Measurements from ENCODE around the gene HELZ. TPM values are rescaled to one million over a fixed set of nuclear protein-coding genes. Genes with fewer than 3 reads are reported as not detected.
A peak's percentile ranks its signal among the peaks of the same experiment; 100 is the strongest.

The HELZ gene
- total and polyA plus RNA-seq, 4 donors: 2.8 to 75.7 (median 25.5) TPM

- H3K9me3 ChIP-seq (ENCODE audit: control insufficient read depth, low read length): no peaks in the 10 kb centered on the region
- H3K4me1 ChIP-seq (ENCODE audit: control insufficient read depth in 1 of 2, insufficient read depth in 2 of 2, low read length in 2 of 2): no peaks in the 10 kb centered on the region
- DNase-seq (no peak), ATAC-seq (ENCODE audit: low FRiP score) (no peak)
- WGBS, 2 donors: 86% methylated on average over 4 of the region's 4 CpGs
- intact Hi-C loops (cut with DNase I): no loop called here
- no peaks in the 10 kb centered on the region for H3K36me3 ChIP-seq (ENCODE audit: control insufficient read depth in 1 of 2, insufficient read depth in 2 of 2, low read length in 1 of 2)
- no peaks in the 10 kb centered on the region for H3K27me3 ChIP-seq (ENCODE audit: control insufficient read depth in 1 of 2, insufficient read depth in 2 of 2, low read length in 1 of 2)
- no peak overlapping the region for H3K4me3 ChIP-seq (ENCODE audit: low read length in 2 of 2)
- H3K27ac ChIP-seq (ENCODE audit: low read depth in 1 of 2, low read length in 2 of 2): no peak overlapping the region
Observed at GRCh38 chr17:67178555-67178954, 66.4 kb downstream of the HELZ start.

- H3K27me3 ChIP-seq (ENCODE audit: control insufficient read depth in 1 of 2, insufficient read depth in 2 of 2, low read length in 1 of 2): no peaks in the 10 kb centered on the region
- no peaks in the 10 kb centered on the region for H3K9me3 ChIP-seq (ENCODE audit: control insufficient read depth, low read length)
- no peak overlapping the region for H3K4me3 ChIP-seq (ENCODE audit: low read length in 2 of 2)
- no peak for ATAC-seq (ENCODE audit: low FRiP score)
- H3K27ac ChIP-seq (ENCODE audit: low read depth in 1 of 2, low read length in 2 of 2): no peak overlapping the region
- intact Hi-C loops (cut with DNase I): no loop called here
- no peak for DNase-seq
- H3K4me1 ChIP-seq (ENCODE audit: control insufficient read depth in 1 of 2, insufficient read depth in 2 of 2, low read length in 2 of 2): no peaks in the 10 kb centered on the region
- H3K36me3 ChIP-seq (ENCODE audit: control insufficient read depth in 1 of 2, insufficient read depth in 2 of 2, low read length in 1 of 2): no peaks in the 10 kb centered on the region
Observed at GRCh38 chr17:67177732-67178131, 67.3 kb downstream of the HELZ start.

- H3K36me3 ChIP-seq (ENCODE audit: control insufficient read depth in 1 of 2, insufficient read depth in 2 of 2, low read length in 1 of 2): peaks cover 0 to 2% of the 10 kb centered on the region in 2 donors
- no peak for ATAC-seq (ENCODE audit: low FRiP score)
- no peak for DNase-seq
- WGBS, 2 donors: 97 to 98% methylated on average over 5 of the region's 5 CpGs
- H3K4me3 ChIP-seq (ENCODE audit: low read length in 2 of 2): no peak overlapping the region
- intact Hi-C loops (cut with DNase I): no loop called here
- no peak overlapping the region for H3K27ac ChIP-seq (ENCODE audit: low read depth in 1 of 2, low read length in 2 of 2)
- H3K9me3 ChIP-seq (ENCODE audit: control insufficient read depth, low read length): no peaks in the 10 kb centered on the region
- H3K27me3 ChIP-seq (ENCODE audit: control insufficient read depth in 1 of 2, insufficient read depth in 2 of 2, low read length in 1 of 2): no peaks in the 10 kb centered on the region
- peaks cover 0 to 1% of the 10 kb centered on the region in 2 donors for H3K4me1 ChIP-seq (ENCODE audit: control insufficient read depth in 1 of 2, insufficient read depth in 2 of 2, low read length in 2 of 2)
Observed at GRCh38 chr17:67174190-67174589, 70.8 kb downstream of the HELZ start.

GRCh38 chr17:67171560-67171959 is 73.4 kb downstream of the HELZ start:
- Histone ChIP-seq H3K9me3 (ENCODE audit: control insufficient read depth, low read length) (no peaks in the 10 kb centered on the region), H3K36me3 (ENCODE audit: control insufficient read depth in 1 of 2, insufficient read depth in 2 of 2, low read length in 1 of 2) (peaks cover 0 to 2% of the 10 kb centered on the region in 2 donors), H3K27me3 (ENCODE audit: control insufficient read depth in 1 of 2, insufficient read depth in 2 of 2, low read length in 1 of 2) (no peaks in the 10 kb centered on the region), H3K4me1 (ENCODE audit: control insufficient read depth in 1 of 2, insufficient read depth in 2 of 2, low read length in 2 of 2) (peaks cover 0 to 1% of the 10 kb centered on the region in 2 donors), H3K27ac (ENCODE audit: low read depth in 1 of 2, low read length in 2 of 2) (no peak overlapping the region), H3K4me3 (ENCODE audit: low read length in 2 of 2) (no peak overlapping the region)
- ATAC-seq (ENCODE audit: low FRiP score) (no peak), DNase-seq (no peak)
- WGBS, 2 donors: 89 to 95% methylated on average over 4 of the region's 4 CpGs
- intact Hi-C loops (cut with DNase I): no loop called here

GRCh38 chr17:67168496-67168895 is 76.5 kb downstream of the HELZ start:
- Histone ChIP-seq H3K27ac (ENCODE audit: low read depth in 1 of 2, low read length in 2 of 2) (no peak overlapping the region), H3K27me3 (ENCODE audit: control insufficient read depth in 1 of 2, insufficient read depth in 2 of 2, low read length in 1 of 2) (no peaks in the 10 kb centered on the region), H3K4me1 (ENCODE audit: control insufficient read depth in 1 of 2, insufficient read depth in 2 of 2, low read length in 2 of 2) (peaks cover 0 to 1% of the 10 kb centered on the region in 2 donors), H3K36me3 (ENCODE audit: control insufficient read depth in 1 of 2, insufficient read depth in 2 of 2, low read length in 1 of 2) (peaks cover 2 to 6% of the 10 kb centered on the region in 2 donors), H3K9me3 (ENCODE audit: control insufficient read depth, low read length) (no peaks in the 10 kb centered on the region), H3K4me3 (ENCODE audit: low read length in 2 of 2) (no peak overlapping the region)
- intact Hi-C loops (cut with DNase I): no loop called here
- 93% methylated on average over 4 of the region's 4 CpGs for WGBS, 2 donors
- no peak for DNase-seq
- no peak for ATAC-seq (ENCODE audit: low FRiP score)

GRCh38 chr17:67165201-67165600 is 79.8 kb downstream of the HELZ start:
- intact Hi-C loops (cut with DNase I): no loop called here
- no peak overlapping the region for H3K4me3 ChIP-seq (ENCODE audit: low read length in 2 of 2)
- ATAC-seq (ENCODE audit: low FRiP score) (peak; percentile 19), DNase-seq (peak in 1 of 2 donors; percentile 76)
- peaks cover 0 to 1% of the 10 kb centered on the region in 2 donors for H3K4me1 ChIP-seq (ENCODE audit: control insufficient read depth in 1 of 2, insufficient read depth in 2 of 2, low read length in 2 of 2)
- no peaks in the 10 kb centered on the region for H3K9me3 ChIP-seq (ENCODE audit: control insufficient read depth, low read length)
- no peaks in the 10 kb centered on the region for H3K27me3 ChIP-seq (ENCODE audit: control insufficient read depth in 1 of 2, insufficient read depth in 2 of 2, low read length in 1 of 2)
- H3K27ac ChIP-seq (ENCODE audit: low read depth in 1 of 2, low read length in 2 of 2): no peak overlapping the region
- peaks cover 2 to 6% of the 10 kb centered on the region in 2 donors for H3K36me3 ChIP-seq (ENCODE audit: control insufficient read depth in 1 of 2, insufficient read depth in 2 of 2, low read length in 1 of 2)
- WGBS, 2 donors: 39 to 53% methylated on average over 6 of the region's 6 CpGs

- H3K36me3 ChIP-seq (ENCODE audit: control insufficient read depth in 1 of 2, insufficient read depth in 2 of 2, low read length in 1 of 2): peaks cover 1 to 6% of the 10 kb centered on the region in 2 donors
- H3K9me3 ChIP-seq (ENCODE audit: control insufficient read depth, low read length): no peaks in the 10 kb centered on the region
- intact Hi-C loops (cut with DNase I): no loop called here
- H3K27ac ChIP-seq (ENCODE audit: low read depth in 1 of 2, low read length in 2 of 2): no peak overlapping the region
- no peaks in the 10 kb centered on the region for H3K27me3 ChIP-seq (ENCODE audit: control insufficient read depth in 1 of 2, insufficient read depth in 2 of 2, low read length in 1 of 2)
- WGBS, 2 donors: 86 to 87% methylated on average over 2 of the region's 2 CpGs
- ATAC-seq (ENCODE audit: low FRiP score) (no peak), DNase-seq (no peak)
- no peak overlapping the region for H3K4me3 ChIP-seq (ENCODE audit: low read length in 2 of 2)
- peaks cover 0 to 1% of the 10 kb centered on the region in 2 donors for H3K4me1 ChIP-seq (ENCODE audit: control insufficient read depth in 1 of 2, insufficient read depth in 2 of 2, low read length in 2 of 2)
Observed at GRCh38 chr17:67164302-67164701, 80.7 kb downstream of the HELZ start.

- no peaks in the 10 kb centered on the region for H3K4me1 ChIP-seq (ENCODE audit: control insufficient read depth in 1 of 2, insufficient read depth in 2 of 2, low read length in 2 of 2)
- ATAC-seq (ENCODE audit: low FRiP score) (no peak), DNase-seq (no peak)
- no peaks in the 10 kb centered on the region for H3K9me3 ChIP-seq (ENCODE audit: control insufficient read depth, low read length)
- intact Hi-C loops (cut with DNase I): no loop called here
- no peak overlapping the region for H3K4me3 ChIP-seq (ENCODE audit: low read length in 2 of 2)
- no peak overlapping the region for H3K27ac ChIP-seq (ENCODE audit: low read depth in 1 of 2, low read length in 2 of 2)
- peaks cover 0 to 6% of the 10 kb centered on the region in 2 donors for H3K36me3 ChIP-seq (ENCODE audit: control insufficient read depth in 1 of 2, insufficient read depth in 2 of 2, low read length in 1 of 2)
- H3K27me3 ChIP-seq (ENCODE audit: control insufficient read depth in 1 of 2, insufficient read depth in 2 of 2, low read length in 1 of 2): no peaks in the 10 kb centered on the region
Observed at GRCh38 chr17:67162771-67163170, 82.2 kb downstream of the HELZ start.

GRCh38 chr17:67161573-67161972 is 83.4 kb downstream of the HELZ start:
- H3K27me3 ChIP-seq (ENCODE audit: control insufficient read depth in 1 of 2, insufficient read depth in 2 of 2, low read length in 1 of 2): no peaks in the 10 kb centered on the region
- H3K4me1 ChIP-seq (ENCODE audit: control insufficient read depth in 1 of 2, insufficient read depth in 2 of 2, low read length in 2 of 2): no peaks in the 10 kb centered on the region
- no peak overlapping the region for H3K27ac ChIP-seq (ENCODE audit: low read depth in 1 of 2, low read length in 2 of 2)
- ATAC-seq (ENCODE audit: low FRiP score) (no peak), DNase-seq (no peak)
- H3K9me3 ChIP-seq (ENCODE audit: control insufficient read depth, low read length): no peaks in the 10 kb centered on the region
- intact Hi-C loops (cut with DNase I): no loop called here
- WGBS, 2 donors: 75 to 76% methylated on average over 3 of the region's 3 CpGs
- peaks cover 0 to 6% of the 10 kb centered on the region in 2 donors for H3K36me3 ChIP-seq (ENCODE audit: control insufficient read depth in 1 of 2, insufficient read depth in 2 of 2, low read length in 1 of 2)
- no peak overlapping the region for H3K4me3 ChIP-seq (ENCODE audit: low read length in 2 of 2)

All from aorta (tissue), 5 donors.